CD4-positive, alpha-beta T cell (primary cell): ENCODE results near the gene CDC37. TPM values are rescaled to one million over a fixed set of nuclear protein-coding genes. Genes with fewer than 3 reads are reported as not detected.

ENCODE experiments used
- ATAC-seq: fragments of 200-7000 bp; cut with Tn5 transposase; one replicate; pipeline ENCODE4 v1.10.0; 2022; ENCODE audit warnings: mild to moderate bottlenecking; ENCODE audit not compliant: poor library complexity
- CTCF ChIA-PET: fragments of 350-600 bp; sonication (Branson Sonifier 250); formaldehyde crosslinking; loops from one replicate; lab custom pipeline; 2021; ENCODE audit warnings: antibody characterized with exemption, inconsistent platforms; lab: Charles Lee
- POLR2A ChIA-PET: fragments of 350-600 bp; sonication (Branson Sonifier 250); formaldehyde crosslinking; loops from one replicate; lab custom pipeline; 2021; ENCODE audit warnings: antibody characterized with exemption, inconsistent platforms; lab: Charles Lee
- DNase-seq, 14 experiments: peaks; one replicate each; pipeline ENCODE4 v3.0.0-alpha.2; 2013 to 2020; ENCODE audit warnings: mixed read lengths in 2 of 14
- H3K27ac ChIP-seq, 2 donors: one replicate each; pipeline versions ENCODE4 v1.5.1 to v1.7.0; 2013; ENCODE audit warnings: low read length in 2 of 2, low read depth in 1 of 2, mild to moderate bottlenecking in 1 of 2
- H3K27me3 ChIP-seq, 2 experiments: 1 replicate in 1 of 2; 2 replicates in 1 of 2; pipeline versions ENCODE4 v1.6.1 to v1.7.0; 2013; ENCODE audit warnings: low read length in 2 of 2, control low read depth in 1 of 2, mild to moderate bottlenecking in 1 of 2, moderate library complexity in 1 of 2; ENCODE audit not compliant: insufficient read depth in 2 of 2, control insufficient read depth in 1 of 2
- H3K36me3 ChIP-seq: one replicate; pipeline ENCODE4 v1.6.1; 2013; ENCODE audit warnings: low read length, control low read depth; ENCODE audit not compliant: insufficient read depth
- H3K4me1 ChIP-seq: one replicate; pipeline ENCODE4 v1.6.1; 2013; ENCODE audit warnings: low read length, control low read depth; ENCODE audit not compliant: insufficient read depth
- H3K4me3 ChIP-seq: one replicate; pipeline ENCODE4 v1.5.1; 2013; ENCODE audit warnings: mild to moderate bottlenecking, low read length, moderate library complexity
- H3K9me3 ChIP-seq, 2 experiments: 1 replicate in 1 of 2; 2 replicates in 1 of 2; pipeline versions ENCODE4 v1.6.1 to v1.7.0; 2013; ENCODE audit warnings: low read length in 2 of 2, mild to moderate bottlenecking in 2 of 2, control low read depth in 1 of 2, moderate library complexity in 1 of 2; ENCODE audit not compliant: control insufficient read depth in 1 of 2, insufficient read depth in 1 of 2
- H3K27ac Mint-ChIP-seq: one replicate; pipeline ENCODE4 v1.8.0; 2020; ENCODE audit warnings: mixed read lengths
- H3K27me3 Mint-ChIP-seq: one replicate; pipeline ENCODE4 v1.8.0; 2021; ENCODE audit warnings: mixed read lengths
- H3K36me3 Mint-ChIP-seq: one replicate; pipeline ENCODE4 v1.8.0; 2021; ENCODE audit warnings: low read depth, mixed read lengths
- H3K4me1 Mint-ChIP-seq: one replicate; pipeline ENCODE4 v1.8.0; 2021; ENCODE audit warnings: low read depth, mixed read lengths
- H3K4me3 Mint-ChIP-seq: one replicate; pipeline ENCODE4 v1.8.0; 2020; ENCODE audit warnings: mild to moderate bottlenecking, mixed read lengths
- H3K9me3 Mint-ChIP-seq: one replicate; pipeline ENCODE4 v1.8.0; 2020; ENCODE audit warnings: mixed read lengths
- intact Hi-C, 2 experiments: fragments of 100-400 bp; cut with DNase I in 1 of 2; cut with micrococcal nuclease in 1 of 2; formaldehyde crosslinking; loops; one replicate each; pipeline versions ENCODE4 v1.15.1 to v1.9.0; 2023 to 2025; cut with DNase I, micrococcal nuclease
- total RNA-seq, 174 experiments: library from RNA in 2 of 174; stranded (reverse) in 2 of 174; gene quantifications; one replicate each; pipeline ENCODE4 v1.2.3 and lab custom pipeline; 2021 to 2026
- TF ChIP-seq, protein P1 (sequence below): fragments of 200-600 bp; IDR thresholded peaks from one replicate; pipeline ENCODE4 v1.8.0; 2022; ENCODE audit warnings: antibody characterized with exemption, mild to moderate bottlenecking

CDC37 gene
- total RNA-seq, 2 experiments from 2014 or later: 162 to 164 TPM

DNA sequence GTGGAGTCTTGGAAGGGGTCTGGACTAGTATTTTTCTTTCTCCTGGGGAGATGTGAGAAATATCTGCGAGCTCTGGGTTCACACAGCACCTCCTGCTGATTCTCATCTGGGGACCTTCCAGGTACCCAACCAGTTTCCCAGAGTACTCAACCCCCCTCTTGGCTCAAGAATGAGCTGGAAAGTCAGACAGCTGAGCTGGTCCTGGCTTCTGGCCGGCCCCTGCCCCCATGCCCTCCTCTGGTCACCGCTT is 14.8 kb upstream of the CDC37 start:
- Mint-ChIP-seq H3K27me3 (peaks cover 56% of the 10 kb centered on the region), H3K4me3 (peak overlapping the region; percentile 44), H3K4me1 (peaks cover 48% of the 10 kb centered on the region), H3K36me3 (peaks cover 5% of the 10 kb centered on the region), H3K27ac (peak overlapping the region; percentile 57), H3K9me3 (no peaks in the 10 kb centered on the region)
- Histone ChIP-seq H3K27ac (no peak overlapping the region), H3K9me3 (peaks cover 0 to 34% of the 10 kb centered on the region in 2 experiments), H3K4me3 (no peak overlapping the region), H3K36me3 (no peaks in the 10 kb centered on the region), H3K4me1 (peaks cover 64% of the 10 kb centered on the region), H3K27me3 (peaks cover 52 to 60% of the 10 kb centered on the region in 2 experiments)
- intact Hi-C loops: loop anchor here in 1 of 2 experiments (5.0 kb wide), 1 partner anchor 149 kb away; the partner anchor contains the start of genes CDKN2D and KRI1
- DNase-seq (no peak), ATAC-seq (no peak)
- POLR2A ChIA-PET: interaction anchor here (1.0 to 5.3 kb wide), 4 partner anchors 14 to 345 kb away, joined by 3 to 27 read pairs (median 4); partner anchors contain the start of genes CDC37 and ICAM1
- TF ChIP-seq, protein P1, sequence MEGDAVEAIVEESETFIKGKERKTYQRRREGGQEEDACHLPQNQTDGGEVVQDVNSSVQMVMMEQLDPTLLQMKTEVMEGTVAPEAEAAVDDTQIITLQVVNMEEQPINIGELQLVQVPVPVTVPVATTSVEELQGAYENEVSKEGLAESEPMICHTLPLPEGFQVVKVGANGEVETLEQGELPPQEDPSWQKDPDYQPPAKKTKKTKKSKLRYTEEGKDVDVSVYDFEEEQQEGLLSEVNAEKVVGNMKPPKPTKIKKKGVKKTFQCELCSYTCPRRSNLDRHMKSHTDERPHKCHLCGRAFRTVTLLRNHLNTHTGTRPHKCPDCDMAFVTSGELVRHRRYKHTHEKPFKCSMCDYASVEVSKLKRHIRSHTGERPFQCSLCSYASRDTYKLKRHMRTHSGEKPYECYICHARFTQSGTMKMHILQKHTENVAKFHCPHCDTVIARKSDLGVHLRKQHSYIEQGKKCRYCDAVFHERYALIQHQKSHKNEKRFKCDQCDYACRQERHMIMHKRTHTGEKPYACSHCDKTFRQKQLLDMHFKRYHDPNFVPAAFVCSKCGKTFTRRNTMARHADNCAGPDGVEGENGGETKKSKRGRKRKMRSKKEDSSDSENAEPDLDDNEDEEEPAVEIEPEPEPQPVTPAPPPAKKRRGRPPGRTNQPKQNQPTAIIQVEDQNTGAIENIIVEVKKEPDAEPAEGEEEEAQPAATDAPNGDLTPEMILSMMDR: no peak
- CTCF ChIA-PET: interaction anchor here (3.6 to 6.8 kb wide), 2 partner anchors 9 to 13 kb away, joined by 47 to 129 read pairs; partner anchors contain the start of gene CDC37

DNA sequence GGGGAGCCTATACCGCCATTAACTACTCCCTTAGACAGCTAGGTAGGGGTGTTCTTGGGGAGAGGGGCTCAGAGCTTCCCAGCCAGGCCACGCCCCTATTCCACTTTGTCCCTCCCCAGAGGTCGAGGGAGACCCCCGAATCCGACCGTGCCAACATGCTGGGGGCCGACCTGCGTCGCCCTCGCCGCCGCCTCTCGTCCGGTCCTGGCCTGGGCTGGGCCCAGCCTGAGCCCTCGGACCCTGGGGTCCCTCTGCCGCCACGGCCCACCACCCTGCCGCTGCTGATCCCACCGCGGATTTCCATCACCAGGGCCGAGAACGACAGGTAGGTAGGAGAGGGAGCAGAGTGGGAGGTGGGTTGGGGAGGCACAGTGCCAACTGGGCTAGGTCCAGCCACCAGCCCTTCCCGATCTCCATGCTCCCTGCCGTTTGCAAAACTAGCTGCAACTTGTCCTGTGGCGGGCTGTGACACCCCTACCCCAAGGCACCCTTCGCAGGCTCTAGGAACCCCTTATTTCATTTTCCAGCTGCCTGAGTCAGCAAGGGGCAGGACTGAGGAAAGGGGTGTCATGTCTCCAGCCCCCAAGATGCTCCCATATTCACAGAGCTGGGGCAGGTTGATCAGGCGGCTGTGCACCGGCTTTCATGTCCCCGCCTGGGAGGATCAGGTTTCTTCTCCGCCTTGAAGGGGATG is 14.3 kb upstream of the CDC37 start:
- Mint-ChIP-seq H3K27ac (peak overlapping the region; percentile 57), H3K9me3 (no peaks in the 10 kb centered on the region), H3K27me3 (peaks cover 53% of the 10 kb centered on the region), H3K36me3 (peaks cover 5% of the 10 kb centered on the region), H3K4me3 (peak overlapping the region; percentile 44), H3K4me1 (peaks cover 48% of the 10 kb centered on the region)
- Histone ChIP-seq H3K36me3 (no peaks in the 10 kb centered on the region), H3K4me1 (peaks cover 68% of the 10 kb centered on the region), H3K27ac (no peak overlapping the region), H3K4me3 (no peak overlapping the region), H3K27me3 (peaks cover 50 to 55% of the 10 kb centered on the region in 2 experiments), H3K9me3 (peaks cover 0 to 34% of the 10 kb centered on the region in 2 experiments)
- POLR2A ChIA-PET: interaction anchor here (0.6 to 5.3 kb wide), 5 partner anchors 14 to 345 kb away, joined by 3 to 27 read pairs (median 3); partner anchors contain the start of genes CDC37 and ICAM1
- ATAC-seq: no peak
- TF ChIP-seq, protein P1: no peak
- DNase-seq: peak in 2 of 14 experiments; percentile 34 to 44
- CTCF ChIA-PET: interaction anchor here (0.8 to 6.8 kb wide), 12 partner anchors 9 to 128 kb away, joined by 3 to 129 read pairs (median 6); partner anchors contain the start of genes CDC37, ICAM5 and TYK2
- intact Hi-C loops: loop anchor here in 1 of 2 experiments (5.0 kb wide), 1 partner anchor 150 kb away; the partner anchor contains the start of genes CDKN2D and KRI1

DNA sequence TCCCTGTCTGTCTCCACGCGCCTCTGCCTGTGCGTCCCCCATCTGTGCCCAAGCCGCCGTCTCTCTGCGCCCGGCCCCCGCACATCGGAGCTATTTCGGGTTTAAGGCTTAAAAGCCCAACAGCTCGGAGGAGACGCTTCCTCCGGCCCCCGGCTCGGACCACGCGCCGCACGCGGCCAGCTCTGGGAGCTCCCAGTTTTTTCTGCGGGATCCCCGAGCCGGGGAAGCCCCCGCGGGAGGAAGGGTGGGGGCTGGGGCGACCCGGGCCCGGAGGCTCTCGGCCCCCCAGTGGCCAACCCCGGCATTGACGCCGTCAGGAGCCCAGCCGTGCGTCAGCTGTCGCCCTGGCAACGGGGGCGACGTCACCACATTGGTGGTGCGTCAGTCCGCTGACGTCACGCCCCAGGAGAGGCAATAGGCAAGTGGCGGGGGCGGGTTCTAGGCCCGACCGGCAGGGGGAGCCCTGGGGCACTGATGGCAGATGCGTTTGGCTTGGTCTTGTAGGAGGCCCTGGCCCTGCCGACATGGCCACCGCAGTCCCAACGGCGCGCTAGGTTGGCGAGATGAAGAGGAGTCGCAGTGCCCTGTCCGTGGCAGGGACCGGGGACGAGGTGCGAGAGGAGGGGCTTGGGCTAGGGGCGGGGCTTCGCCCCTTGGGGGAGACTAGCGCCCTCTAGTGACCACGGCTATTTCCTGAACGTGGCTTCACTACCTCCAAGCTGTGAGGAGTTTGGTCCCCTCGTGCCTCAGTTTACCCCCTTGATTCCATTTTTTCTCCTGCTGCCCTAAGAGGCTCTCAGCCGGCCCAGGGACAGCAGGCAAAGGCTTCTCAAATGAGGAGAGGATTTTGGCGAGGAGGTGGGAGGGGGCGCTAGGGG is 13.3 kb upstream of the CDC37 start:
- Mint-ChIP-seq H3K4me1 (peaks cover 49% of the 10 kb centered on the region), H3K4me3 (peak overlapping the region; percentile 76), H3K9me3 (no peaks in the 10 kb centered on the region), H3K27me3 (peaks cover 42% of the 10 kb centered on the region), H3K36me3 (peaks cover 5% of the 10 kb centered on the region), H3K27ac (peak overlapping the region; percentile 79)
- H3K27me3 ChIP-seq: peaks cover 40 to 44% of the 10 kb centered on the region in 2 experiments
- ChIA-PET CTCF (interaction anchor here (0.7 to 6.8 kb wide), 20 partner anchors 10 to 487 kb away, joined by 3 to 129 read pairs (median 5); partner anchors contain the start of genes CDC37, ICAM5 and TYK2), POLR2A (interaction anchor here (0.6 to 5.3 kb wide), 8 partner anchors 11 to 455 kb away, joined by 3 to 27 read pairs (median 4); partner anchors contain the start of genes CDC37 and ICAM1)
- peak overlapping the region; percentile 52 for H3K4me3 ChIP-seq
- no peaks in the 10 kb centered on the region for H3K36me3 ChIP-seq
- peaks cover 0 to 34% of the 10 kb centered on the region in 2 experiments for H3K9me3 ChIP-seq
- TF ChIP-seq, protein P1: peak; percentile 98
- ATAC-seq (peak; percentile 69), DNase-seq (peak; percentile 70 to 99 (median 90))
- H3K4me1 ChIP-seq: peaks cover 76% of the 10 kb centered on the region
- H3K27ac ChIP-seq: peak overlapping the region; percentile 31 to 34
- intact Hi-C loops: loop anchor here (1.0 to 5.0 kb wide), 2 partner anchors 11 to 151 kb away; partner anchors contain the start of genes CDKN2D (in 1 of the 2) and KRI1 (in 1 of the 2)
